ENCODE data around the gene ADSS2.
"Not testable (repeated sequence)": the region's sequence is repeated elsewhere in the genome, so short reads cannot be mapped to it uniquely, and the experiment has no call there.

Gene ADSS2

DNA sequence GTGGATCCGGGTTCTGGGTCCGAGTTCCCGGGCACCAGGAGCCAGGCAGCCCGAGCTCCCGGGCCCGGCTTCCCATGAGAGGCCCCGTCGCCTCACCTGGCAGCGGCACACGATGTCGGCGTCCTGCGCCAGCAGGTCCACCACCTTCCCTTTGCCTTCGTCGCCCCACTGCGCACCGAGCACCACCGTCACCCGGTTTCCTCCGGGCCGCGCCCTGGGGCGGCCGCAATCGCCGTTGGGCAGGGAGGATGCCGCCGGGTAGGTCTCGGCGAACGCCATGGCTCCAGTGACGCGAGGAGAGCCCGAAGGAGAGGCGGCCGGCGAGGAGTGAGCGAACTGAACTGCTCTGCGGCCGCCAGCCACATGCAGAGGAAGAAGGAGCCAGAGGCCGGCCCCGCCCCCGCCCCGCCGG, at the start of gene ADSS2:
Gene ADSS2 (minus strand): TSS at position 371 of the 412 bp plus-strand sequence. CDS start 92 bp downstream, at position 279.
- in situ Hi-C loops (cut with HindIII; ENCODE audit: low sequenced_read_pairs): no loop called here

DNA sequence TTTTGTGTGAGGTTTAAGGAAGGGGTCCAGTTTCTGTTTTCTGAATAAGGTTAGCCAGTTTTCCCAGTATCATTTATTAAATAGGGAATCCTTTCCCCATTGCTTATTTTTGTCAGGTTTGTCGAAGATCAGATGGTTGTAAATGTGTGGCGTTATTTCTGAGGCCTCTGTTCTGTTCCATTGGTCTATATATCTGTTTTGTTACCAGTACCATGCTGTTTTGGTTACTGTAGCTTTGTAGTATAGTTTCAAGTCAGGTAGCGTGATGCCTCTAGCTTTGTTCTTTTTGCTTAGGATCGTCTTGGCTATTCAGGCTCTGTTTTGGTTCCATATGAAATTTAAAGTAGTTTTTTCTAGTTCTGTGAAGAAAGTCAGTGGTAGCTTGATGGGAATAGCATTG, 48.8 kb upstream of the ADSS2 start:
- in situ Hi-C loops (cut with HindIII; ENCODE audit: low sequenced_read_pairs): not testable (repeated sequence)

DNA sequence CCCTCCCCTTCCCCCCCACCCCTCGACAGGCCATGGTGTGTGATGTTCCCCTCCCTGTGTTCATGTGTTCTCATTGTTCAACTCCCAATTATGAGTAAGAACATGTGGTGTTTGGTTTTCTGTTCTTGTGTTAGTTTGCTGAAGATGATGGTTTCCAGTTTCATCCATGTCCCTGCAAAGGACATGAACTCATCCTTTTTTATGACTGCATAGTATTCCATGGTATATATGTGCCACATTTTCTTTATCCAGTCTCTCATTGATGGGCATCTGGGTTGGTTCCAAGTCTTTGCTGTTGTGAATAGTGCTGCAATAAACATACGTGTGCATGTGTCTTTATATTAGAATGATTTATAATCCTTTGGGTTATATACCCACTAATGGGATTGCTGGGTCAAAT, 47.8 kb upstream of the ADSS2 start:
- in situ Hi-C loops (cut with HindIII; ENCODE audit: low sequenced_read_pairs): not testable (repeated sequence)

DNA sequence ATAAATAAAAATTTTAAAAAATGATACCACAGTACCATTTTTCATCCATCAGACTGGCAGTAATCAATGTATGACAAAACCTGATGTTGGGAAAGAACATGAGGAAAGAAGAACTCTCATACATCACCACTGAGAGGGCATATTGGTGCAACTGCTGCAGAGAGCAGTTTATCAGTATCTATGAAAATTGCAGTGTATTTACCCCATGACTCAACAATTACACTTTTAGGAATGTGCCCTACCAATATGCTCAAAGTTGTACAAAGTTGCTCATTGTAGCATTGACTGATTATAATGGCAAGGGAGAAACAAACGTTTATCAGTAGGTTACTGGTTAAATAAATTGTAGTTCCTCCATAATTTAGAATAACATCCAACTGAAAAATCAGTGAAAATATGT, 46.1 kb upstream of the ADSS2 start:
- in situ Hi-C loops (cut with HindIII; ENCODE audit: low sequenced_read_pairs): no loop called here

DNA sequence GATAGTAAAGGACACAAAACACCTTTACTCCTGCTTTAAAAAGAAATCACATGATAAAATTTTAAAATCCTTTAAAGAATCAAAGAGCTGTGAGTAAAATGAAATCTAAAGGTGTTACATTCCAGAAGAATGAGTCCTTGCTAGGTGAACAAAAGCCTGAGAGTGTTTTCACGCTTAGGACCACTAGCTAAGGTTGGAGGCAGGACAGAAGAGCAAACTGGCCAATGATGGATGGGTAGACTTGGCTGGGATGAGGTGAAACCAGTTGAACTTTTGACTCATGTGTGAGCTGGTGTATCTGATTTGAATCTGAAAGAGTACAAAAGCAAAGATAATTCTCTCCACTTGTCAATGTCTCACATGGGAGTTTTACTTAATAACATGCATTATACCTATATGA, 44.5 kb upstream of the ADSS2 start:
- in situ Hi-C loops (cut with HindIII; ENCODE audit: low sequenced_read_pairs): no loop called here

DNA sequence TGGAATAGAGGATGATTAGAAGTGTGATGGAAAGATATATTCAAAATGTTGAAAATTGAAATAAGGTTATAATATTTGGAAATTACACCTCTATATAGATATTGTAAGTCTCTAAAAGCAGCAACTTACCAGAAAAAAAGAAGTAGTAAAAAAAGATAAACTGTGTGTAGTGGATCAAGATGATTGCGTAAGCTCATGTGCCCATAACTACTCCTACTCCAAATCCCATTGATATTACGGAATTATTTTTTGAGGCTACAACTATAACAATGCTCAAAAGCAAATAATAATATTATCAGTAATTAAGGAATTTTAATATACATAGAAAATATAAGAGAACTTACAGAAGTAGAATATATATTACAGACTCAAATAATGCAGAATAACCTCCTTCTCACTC, 42.9 kb upstream of the ADSS2 start:
- in situ Hi-C loops (cut with HindIII; ENCODE audit: low sequenced_read_pairs): no loop called here

DNA sequence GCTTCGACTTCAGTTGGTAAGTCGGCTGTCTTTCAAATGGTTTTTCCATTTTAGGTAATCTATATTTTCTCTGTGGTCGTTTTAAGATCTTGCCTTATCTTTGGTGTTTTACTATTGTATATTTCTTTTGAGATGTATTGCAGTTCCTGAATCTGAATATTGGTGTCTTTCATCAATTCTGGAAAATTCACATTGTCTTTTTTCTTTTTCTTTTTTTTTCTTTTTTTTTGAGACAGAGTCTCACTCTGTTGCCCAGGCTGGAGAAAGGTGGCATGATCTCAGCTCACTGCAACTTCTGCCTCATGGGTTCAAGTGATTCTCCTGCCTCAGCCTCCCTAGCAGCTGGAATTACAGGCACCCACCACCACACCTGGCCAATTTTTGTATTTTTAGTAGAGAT, 33.3 kb upstream of the ADSS2 start:
- in situ Hi-C loops (cut with HindIII; ENCODE audit: low sequenced_read_pairs): not testable (repeated sequence)

DNA sequence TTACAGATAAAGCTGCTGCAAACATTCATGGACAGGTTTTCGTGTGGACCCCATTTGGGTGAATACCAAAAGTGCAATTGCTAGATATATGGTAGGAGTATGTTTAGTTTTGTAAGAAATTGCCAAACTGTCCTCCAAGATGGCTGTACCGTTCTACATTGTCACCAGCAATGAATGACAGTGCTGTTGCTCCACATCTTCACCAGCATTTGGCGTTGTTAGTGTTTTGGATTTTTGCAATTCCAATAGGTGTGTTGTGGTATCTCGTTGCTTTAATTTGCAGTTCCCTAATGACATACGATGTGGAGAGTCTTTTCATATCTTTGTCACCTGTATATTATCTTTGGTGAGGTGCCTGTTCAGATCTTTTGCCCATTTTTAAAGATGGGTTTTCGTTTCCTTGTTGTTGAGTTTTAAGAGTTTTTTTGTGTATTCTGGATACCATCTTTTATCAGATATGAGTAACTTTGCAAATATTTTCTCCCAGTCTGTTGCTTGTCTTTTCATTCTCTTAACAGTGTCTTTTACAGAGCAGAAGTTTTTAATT, 21.4 kb upstream of the ADSS2 start:
- in situ Hi-C loops (cut with HindIII; ENCODE audit: low sequenced_read_pairs): no loop called here

DNA sequence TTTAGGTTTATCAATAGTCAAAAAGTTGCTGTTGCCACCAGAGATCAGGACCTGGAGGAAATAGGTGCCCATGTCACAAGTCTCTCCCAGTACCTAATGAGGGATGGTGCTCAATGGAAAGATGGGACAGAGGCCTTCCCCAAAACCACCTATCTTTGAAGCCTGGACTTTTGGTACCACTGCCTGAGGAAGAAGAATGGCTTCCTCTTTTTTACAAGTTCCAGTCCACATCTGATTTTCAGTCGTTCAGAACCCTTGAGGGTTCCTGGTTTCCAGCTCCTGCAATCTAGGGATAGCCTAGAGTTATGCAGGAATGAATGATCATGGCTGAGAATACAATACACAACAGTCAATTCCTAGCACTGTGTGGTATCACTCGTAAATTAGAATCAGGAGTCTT, 15.0 kb upstream of the ADSS2 start:
- in situ Hi-C loops (cut with HindIII; ENCODE audit: low sequenced_read_pairs): loop anchor here (10.0 kb wide), 1 partner anchor 58 kb away; no protein-coding TSS in a partner anchor

DNA sequence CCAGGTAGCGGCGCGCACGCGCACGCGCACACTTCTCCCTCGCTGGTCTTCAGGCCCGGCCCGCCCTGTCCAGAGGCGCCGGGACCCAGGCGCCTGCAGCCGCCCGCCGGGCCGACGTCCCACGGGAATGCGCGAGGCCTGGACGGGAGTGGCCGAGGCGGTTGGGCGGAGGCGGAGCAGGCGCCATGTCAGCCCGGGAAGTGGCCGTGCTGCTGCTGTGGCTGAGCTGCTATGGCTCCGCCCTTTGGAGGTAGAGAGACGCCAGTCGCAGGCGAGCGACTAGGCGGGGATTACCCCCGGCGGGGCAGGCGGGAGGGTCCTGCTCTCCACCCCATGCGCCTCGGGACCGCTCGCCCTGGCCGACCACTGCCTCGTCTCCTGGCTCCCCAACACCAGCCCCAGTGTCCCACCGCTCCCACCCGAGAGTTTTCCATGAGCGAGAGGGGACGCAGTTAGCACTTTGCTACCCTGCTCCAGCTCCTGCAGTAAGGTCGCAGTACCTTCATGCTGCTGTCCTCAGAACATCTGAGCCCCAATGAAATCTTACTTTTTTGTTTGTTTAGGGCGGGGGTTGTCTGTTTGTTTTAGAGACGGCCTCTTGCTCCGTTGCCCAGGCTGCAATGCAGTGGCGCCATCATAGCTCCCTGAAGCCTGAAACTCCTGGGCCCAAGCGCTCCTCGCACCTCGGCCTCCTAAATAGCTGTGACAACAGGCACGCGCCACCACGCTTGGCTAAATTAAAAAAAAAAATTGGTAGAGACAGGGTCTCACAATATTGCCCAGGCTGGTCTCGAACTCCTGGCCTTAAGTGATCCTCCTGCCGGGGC, 9.7 kb upstream of the ADSS2 start, which contains the start of gene CATSPERE:
Gene CATSPERE (plus strand): TSS at position 29 of the 827 bp plus-strand sequence. CDS start 157 bp downstream, at position 186.
- in situ Hi-C loops (cut with HindIII; ENCODE audit: low sequenced_read_pairs): loop anchor here (10.0 kb wide), 1 partner anchor 63 kb away; no protein-coding TSS in a partner anchor

DNA sequence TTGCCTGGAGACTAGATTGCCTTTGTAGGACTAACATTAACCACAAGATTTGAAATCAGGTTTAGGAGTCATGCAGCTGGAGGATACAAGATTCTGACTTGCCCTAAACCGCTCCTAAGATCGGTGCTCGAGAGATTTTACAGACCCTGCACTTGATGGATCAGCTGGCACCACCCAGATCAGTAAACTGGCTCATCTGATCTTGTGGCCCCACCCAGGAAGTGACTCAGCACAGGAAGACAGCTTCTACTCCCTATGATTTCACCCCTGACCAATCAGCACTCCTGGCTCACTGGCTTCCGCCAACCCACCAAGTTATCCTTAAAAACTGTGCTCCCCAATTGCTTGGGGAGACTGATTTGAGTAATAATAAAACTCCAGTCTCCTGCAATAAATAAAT, 8.5 kb upstream of the ADSS2 start:
- in situ Hi-C loops (cut with HindIII; ENCODE audit: low sequenced_read_pairs): loop anchor here (10.0 kb wide), 1 partner anchor 65 kb away; no protein-coding TSS in a partner anchor

DNA sequence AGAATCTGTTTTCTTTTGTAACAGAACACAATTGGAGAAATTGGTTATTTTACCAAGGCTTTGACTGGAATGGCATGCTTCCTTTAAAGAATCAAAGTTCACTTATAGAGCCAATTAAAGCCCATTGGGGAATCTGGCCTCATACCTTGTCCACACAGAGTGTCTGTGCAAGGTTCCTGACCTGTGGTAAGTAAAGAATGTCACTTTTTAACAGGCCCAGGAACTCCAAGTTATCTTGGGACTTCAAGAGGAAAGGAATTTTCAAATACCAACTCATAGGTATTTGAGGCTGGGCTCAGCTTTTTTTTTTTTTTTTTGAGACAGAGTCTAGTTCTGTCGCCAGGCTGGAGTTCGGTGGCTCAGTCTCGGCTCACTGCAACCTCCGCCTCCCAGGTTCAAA, 7.1 kb upstream of the ADSS2 start:
- in situ Hi-C loops (cut with HindIII; ENCODE audit: low sequenced_read_pairs): no loop called here

DNA sequence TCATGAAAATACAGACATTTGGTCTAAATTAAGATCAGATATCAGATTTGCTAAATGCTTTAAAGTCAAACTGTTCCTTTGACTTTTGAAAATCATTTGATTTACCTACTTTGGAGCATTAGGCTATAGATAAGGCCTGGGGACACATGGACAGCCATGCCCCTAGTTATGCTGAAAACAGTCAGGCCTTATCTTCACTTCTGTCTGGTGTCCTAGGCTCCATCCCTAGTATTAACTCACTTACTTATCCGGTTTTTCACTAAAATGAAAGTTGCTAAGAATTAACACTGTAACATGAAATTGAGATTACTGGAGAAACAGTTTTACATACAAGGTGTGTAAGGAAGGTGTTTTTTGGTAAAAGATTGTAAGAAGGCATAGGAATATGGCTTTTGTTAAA, 4.9 kb upstream of the ADSS2 start:
- in situ Hi-C loops (cut with HindIII; ENCODE audit: low sequenced_read_pairs): no loop called here

DNA sequence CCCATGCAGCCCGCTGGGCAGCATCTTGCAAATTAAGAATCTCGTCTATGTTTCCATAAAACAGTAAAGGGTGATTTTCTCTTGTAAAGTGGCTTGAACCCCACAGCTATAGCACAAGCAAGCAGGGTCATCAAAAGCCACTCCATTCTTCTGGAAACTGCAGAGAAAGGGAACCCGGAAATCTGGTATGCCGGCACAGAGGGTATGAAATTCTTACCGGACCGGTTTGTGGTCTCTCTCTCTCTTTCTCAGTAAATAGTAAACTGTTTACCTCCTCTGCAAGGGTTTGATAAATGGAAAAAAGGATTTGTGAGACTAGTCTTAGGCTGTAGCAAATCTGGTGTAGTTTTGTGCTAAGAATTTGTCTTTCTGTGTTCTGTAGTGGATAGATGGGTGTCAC, 2.7 kb upstream of the ADSS2 start:
- in situ Hi-C loops (cut with HindIII; ENCODE audit: low sequenced_read_pairs): no loop called here

DNA sequence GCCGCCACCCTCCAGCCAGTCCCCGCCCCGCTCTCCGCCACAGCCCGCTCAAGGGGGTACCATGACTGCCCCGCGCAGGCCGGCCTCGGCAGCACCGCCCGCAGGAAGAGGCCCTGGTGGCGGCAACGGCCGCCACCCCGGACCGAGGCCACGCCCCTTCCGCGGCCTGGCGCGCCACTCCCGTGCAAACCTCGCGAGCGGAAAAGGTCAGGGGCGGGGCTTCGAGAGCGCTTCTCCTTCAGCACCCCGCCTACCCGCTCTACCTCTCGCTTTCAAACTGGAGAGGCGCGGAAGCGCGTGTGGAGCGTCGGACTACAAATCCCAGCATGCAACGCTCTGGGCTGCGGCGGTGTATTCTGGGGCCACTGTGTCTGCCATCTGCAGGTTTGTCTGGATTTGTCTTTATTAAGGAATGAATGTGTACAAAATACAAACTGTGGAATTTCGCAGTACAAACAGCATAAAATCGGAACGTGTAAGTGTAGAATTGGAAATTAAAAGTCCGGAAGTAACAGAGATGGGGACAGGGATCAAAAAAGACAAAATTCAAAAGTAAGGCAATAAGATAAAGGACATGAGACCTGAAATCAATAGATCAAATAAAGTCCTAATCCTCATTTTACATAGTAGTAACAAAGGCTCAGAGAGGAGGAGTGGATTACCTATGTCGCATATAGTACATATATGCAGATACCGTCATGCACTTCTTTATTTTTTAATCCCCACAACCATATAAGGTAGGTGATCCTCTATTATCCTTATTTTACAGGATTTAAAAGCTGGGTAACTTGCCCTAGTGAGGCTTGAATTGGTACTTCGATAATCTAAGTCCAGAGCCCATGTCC, 464 bp upstream of the ADSS2 start:
- in situ Hi-C loops (cut with HindIII; ENCODE audit: low sequenced_read_pairs): no loop called here

DNA sequence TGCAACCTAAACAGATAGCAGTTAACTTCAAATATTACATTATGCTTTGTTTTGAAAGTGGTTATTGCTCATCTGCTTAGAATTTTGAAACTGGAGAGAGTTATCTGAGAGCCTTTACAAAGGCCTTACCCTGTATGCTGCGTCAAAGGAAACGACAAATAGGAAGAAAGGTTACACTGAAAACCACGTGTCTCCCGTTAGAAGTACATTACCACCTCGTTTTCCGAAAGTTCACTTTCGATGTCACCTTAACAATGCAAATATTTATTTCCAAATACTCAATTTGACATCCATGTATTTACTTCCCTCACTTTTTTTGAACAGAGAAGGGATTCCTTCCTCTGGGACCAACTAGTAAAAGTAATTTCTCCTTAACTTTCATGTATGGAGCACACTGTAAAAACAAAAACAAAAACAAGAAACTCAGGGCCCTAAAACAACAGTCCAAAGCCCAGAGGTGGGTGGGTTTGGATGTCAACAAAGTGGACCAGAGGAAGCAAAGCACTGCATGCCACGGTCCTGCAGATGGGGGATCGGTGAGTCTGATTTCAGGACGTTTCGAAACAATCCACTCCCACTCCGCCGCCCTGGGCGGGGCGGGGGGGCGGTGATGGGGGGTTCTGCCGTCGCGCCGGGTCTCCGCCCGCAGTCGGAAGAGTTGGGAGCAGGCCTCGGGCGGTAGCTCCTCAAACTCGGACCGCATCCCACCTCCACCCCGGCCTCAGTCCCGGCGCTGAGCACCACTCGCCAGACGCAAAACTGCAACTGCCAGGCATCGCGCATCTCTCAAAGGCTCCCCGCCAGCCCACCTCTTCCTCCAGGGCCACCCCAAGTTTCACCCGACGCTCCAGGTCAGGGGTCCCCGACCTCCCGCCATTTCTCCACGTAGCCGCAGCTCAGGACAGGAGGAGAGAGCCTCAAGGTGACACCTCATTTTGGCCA, 841 bp downstream of the ADSS2 start:
- in situ Hi-C loops (cut with HindIII; ENCODE audit: low sequenced_read_pairs): no loop called here

DNA sequence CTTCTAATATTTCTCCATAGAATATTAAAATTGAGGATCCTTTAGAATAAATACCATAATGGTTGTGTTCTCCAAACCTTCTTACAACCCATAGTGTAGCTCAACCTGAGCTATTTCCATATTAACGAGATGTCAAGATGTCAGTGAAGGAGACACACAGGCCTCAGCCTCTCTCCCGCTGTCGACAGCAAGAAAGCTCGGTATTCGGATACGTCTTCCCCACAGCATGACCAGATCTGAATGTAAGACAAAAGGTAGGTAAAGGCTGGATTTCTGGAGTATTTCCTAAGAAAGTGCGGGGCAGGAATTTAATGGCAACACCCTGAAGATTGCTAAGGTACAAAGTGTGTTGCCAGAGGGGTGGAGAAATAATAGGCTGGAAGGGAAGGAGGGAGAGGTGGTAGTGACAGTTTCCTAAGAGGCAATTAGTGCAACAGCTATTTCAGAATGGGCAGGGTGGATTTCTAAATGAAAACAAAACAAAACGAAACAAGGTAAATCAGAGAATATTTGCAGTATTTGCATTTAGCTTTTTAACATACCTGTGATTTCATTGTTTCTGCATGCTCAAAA, 1.7 kb downstream of the ADSS2 start:
- in situ Hi-C loops (cut with HindIII; ENCODE audit: low sequenced_read_pairs): no loop called here

DNA sequence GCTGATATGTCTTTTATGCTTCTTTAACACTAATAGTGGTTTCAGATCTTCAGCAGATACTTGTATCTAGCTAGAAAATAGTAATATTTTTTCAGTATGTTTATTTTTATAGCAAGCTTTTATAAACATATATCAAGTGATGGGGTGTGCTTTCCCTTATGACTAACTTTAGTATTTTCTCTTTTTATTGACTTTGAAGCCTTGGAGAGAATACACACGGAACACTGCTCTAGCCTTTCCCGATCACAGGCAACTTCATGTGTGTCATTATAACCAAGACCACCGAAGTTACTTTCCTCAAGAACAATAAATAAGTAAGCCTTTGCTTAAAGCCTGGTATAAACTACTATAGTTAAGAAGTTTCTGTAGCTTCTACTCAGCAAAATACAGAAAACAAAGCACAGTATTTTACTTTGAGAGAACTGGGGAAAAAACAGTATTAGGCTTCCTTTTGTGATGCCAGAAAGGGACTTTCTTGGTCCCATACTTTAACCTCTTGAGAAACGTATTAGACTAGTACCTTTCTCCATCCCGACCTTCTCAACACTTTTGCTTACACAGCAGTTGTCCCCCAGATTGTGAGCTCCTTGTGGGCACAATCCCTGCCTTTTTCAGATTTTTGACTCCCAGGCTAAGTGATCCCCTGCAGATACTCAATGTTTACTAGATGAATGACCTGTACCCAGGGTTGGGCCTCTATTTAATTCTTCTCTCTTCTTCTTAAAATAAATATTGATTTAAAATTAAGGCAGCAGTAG, 3.3 kb downstream of the ADSS2 start:
- in situ Hi-C loops (cut with HindIII; ENCODE audit: low sequenced_read_pairs): no loop called here

DNA sequence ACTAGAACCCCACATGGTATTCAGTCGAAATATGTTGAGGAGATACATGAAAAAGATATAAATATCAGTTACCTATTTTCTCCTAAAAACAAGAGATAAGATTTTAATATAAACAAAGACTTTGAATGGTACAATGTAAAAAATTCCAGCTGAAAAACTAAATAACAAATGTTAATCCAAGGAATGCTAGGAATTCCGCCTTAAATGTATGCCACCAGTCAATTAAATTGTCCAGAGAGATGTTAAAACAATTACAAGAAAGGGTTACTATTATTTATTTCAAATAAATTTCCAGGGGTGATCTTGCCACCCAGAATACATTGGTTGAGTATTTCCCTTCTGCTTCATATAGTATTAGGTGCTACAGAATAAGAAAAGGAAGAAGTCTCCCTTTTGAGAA, 4.2 kb downstream of the ADSS2 start:
- in situ Hi-C loops (cut with HindIII; ENCODE audit: low sequenced_read_pairs): no loop called here

All from endothelial cell of hepatic sinusoid (primary cell).